NCI-H2081 treated with DMSO at 0.1 percent for 48 hours (cell line): ENCODE results near the gene ADAM10.

ENCODE experiments used
- DNase-seq: peaks from one replicate; lab custom pipeline; 2025; lab: John Stamatoyannopoulos, UW

The ADAM10 gene

DNA sequence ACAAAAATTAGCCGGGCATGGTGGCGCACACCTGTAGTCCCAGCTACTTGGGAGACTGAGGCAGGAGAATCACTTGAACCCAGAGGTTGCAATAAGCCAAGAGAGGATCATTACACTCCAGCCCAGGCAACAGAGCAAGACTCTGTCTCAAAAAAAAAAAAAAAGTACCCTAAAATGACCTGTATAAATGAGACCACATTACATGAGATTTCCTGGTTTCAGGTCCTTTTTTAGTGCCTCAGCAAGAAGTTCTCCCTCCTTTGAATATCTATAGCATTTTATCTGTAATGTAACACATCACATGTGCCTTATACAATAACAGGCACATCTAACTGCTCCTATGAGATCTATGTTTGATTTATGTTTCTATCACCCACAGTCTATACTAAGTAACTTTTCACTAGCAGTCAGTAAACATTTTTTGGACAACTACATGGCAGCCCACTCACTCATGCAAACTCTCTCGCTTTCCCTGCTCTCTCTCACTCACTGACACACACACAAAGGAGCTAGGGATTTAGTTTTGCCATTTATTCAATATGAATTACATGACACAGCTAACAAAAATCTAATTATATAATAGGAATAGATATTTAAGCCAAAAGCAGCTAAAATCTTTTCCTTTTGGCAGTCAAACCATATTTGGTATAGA lies 34.1 kb downstream of the ADAM10 start:
- no peak for DNase-seq

DNA sequence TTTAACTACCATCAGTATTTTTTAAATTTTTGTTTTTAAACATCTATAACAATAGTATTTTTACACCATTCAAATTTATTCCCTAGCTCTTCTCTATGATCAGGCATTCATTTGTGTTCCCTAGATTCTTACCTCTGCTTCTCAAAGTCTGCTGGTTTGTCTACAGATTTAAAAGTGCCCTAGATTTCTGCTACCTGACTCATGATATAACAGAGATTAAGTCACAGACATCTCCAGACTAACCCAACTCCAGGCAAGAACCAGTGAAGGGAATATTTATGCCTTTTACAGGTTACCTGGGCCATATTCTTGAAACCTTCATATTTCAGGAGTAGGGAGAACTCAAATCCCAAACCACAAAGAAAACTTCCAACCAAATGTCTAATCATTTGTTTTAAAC lies 38.8 kb downstream of the ADAM10 start:
- no peak for DNase-seq

DNA sequence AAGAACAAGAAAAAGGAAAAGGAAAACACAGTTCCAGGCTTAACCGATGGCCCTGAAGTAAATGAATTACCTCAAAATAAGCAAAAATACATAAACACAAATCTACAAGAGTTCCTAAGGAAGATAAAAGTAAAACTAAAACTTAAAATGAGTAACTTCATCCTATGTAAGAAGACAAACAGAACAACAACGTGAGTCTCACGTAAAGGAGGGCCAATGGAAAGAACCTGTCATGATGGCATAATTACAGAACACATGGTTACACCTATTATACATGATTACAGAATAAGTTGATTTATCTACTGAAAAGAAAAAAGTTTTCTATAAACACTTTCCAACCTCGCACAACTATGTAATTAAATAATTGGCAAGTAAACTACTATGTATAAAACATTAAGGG lies 42.1 kb downstream of the ADAM10 start:
- DNase-seq, result no peak

DNA sequence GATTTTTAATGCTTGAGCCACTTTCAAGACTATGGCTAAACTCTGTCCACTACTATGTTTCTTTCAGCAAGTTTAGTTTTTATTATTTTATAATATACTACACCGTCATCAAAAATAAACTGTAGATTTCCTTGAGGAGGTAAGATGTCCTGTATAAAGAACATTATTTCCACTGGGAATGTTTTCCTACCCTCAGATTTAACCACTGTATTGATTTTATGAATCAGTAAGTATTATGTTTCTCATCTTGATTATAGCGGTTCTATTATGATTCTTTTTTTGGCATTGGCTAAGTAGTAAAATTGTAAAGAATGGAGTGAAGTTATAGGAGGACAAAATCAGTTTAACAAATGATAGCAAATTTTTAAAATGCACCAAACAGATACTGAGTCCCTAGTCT lies 44.4 kb downstream of the ADAM10 start:
- no peak for DNase-seq

DNA sequence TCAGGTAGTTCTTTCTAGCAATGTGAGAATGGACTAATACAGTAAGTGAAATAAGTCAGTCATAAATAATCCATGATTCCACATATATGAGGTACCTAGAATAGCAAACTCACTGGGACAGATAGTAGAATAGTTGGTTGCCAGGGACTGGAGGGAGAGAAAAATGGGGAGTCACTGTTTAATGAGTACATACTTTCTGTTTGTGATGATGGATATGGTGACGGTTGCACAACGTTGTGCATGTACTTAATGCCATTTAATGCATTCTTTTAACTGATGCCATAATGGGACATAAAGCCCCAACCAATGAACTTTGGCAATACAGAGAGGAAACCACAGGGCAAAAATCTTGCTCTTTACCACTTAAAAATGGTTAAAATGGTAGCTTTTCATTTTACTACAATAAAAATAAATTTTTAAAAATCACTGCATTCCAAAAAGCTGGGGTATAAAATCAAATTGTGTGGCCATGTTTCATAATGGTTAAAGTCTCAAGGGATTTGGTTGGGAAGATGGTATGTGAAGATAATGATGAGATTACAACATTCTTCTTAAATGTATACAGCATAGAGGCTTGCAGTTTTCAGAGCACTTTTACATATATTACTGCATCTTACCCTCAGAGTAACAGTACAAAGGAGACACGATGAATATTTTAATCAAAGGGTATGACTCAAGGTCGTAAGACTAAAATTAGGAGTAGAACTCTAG lies 45.2 kb downstream of the ADAM10 start:
- no peak for DNase-seq

DNA sequence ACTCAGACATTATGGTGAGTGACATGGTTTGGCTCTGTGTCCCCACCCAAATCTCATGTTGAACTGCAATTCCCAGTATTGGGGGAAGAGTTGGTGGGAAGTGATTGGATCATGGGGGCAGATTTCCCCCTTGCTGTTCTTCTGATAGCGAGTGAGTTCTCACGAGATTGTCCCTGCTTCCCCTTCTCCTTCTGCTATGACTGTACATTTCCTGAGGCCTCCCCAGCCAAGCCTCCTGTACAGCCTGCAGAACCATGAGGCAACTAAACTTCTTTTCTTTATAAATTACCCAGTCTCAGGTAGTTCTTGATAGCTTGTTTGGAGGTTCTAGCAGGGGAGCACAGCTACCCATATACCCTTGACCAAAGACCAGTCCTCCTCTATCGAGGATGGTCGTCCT lies 45.9 kb downstream of the ADAM10 start:
- no peak for DNase-seq

DNA sequence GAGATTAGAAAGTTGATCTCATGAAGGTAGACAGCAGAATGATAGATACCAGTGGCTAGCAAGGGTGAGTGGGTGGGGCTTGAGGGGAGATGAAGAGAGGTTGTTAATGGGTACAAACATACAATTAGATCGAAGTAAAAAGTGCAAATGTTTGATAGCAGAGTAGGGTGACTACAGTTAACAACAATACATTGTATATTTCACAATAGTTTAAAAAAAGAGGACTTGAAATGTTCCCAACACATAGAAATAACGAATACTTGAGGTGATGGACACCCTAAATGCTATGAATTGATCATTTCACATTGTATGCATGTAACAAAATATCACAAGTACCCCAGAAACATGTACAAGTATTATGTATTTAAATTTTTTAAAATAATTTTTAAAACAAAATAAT lies 47.3 kb downstream of the ADAM10 start:
- no peak for DNase-seq

DNA sequence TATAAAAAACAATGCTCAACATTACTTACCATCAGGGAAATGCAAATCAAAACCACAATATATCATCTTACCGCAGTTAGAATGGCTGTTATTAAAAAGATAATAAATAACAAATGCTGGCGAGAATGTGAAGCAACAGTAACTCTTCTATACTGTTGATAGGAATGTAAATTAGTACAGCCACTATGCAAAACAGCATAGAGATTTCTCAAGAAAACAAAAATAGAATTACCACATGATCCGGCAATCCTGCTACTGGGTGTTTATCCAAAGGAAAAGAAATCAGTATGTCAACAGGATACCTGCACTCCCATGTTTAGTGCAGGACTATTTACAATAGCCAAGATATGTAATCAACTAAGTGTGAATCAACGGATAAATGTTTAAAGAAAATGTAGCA lies 48.1 kb downstream of the ADAM10 start:
- no peak for DNase-seq

DNA sequence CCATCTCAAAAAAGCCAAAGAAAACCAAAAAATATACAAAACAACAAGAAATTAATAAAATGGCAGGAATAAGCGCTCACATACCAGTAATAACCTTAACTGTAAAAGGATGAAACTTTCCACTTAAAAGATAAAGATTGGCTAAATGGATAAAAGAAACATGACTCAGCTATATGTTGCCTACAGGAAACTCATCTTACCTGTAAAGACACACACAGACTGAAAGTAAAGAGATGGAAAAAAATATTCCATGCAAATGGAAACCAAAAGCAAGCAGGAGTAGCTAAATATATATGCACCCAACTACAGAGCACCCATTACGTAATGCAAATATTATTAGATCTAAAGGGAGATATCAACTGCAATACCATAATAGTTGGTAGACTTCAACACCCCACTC lies 49.7 kb downstream of the ADAM10 start:
- no peak for DNase-seq

DNA sequence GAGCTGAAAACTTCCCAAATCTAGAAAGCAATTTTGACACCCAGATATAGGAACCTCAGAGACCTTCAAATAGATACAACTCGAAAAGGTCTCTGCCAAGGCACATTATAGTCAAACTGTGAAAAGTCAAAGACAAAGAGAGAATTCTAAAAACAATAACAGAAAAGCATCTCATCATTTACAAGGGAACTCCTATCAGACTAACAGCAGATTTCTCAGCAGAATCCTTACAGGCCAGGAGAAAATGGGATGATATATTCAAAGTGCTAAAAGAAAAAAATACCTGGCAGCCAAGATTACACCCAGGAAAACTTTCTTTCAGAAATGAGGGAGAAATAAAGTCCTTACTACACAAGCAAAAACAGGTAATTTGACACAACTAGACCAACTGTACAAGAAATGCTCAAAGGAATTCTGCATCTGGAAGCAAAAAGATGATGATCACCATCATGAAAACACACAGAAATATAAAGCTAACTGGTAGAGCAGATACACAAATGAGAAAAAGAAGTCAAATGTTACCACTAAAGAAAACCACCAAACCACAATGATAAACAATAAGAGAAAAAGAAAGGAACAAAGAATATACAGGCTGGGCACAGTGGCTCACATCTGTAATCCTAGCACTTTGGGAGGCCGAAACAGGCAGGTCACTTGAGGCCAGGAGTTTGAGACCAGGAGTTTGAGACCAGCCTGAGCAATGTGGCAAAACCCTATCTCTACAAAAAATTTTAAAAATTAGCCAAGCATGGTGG lies 50.4 kb downstream of the ADAM10 start:
- no peak for DNase-seq

DNA sequence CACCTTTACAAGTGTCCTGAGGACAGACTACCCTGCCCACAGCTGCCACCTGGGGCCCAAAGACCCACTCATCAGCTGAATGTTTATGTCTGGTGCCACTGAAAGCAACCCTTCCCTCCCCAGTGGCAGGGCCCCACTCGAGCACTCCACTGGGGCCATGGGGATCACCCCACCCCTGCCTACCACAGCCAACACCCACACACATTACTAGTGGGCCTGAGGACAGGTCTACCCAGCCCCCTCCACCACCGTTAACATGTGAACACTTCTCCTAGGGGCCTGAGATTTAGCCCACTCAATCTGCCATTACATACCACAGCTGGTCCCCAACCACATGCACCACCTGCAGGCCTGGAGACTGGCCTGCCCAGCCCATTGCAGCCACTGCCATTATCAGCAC lies 52.3 kb downstream of the ADAM10 start:
- no peak for DNase-seq

DNA sequence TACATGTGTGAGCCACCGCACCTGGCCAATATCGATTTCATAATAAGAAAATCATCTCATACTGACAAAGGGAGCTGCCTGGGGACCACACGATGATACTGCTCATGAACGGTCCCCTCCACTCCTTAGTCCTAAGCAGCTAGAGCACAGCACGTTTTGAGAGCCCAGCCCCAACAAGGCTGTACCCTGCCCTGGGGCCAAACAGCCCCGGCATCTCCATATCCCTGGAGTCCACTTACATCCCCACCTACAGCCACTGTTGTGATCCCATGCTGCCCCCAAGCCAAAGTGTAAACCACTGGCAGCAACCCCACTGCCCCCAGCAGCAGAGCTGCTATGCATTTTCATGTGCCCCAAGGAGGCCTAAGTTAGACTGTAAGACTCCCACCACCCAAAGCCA lies 52.8 kb downstream of the ADAM10 start:
- no peak for DNase-seq

DNA sequence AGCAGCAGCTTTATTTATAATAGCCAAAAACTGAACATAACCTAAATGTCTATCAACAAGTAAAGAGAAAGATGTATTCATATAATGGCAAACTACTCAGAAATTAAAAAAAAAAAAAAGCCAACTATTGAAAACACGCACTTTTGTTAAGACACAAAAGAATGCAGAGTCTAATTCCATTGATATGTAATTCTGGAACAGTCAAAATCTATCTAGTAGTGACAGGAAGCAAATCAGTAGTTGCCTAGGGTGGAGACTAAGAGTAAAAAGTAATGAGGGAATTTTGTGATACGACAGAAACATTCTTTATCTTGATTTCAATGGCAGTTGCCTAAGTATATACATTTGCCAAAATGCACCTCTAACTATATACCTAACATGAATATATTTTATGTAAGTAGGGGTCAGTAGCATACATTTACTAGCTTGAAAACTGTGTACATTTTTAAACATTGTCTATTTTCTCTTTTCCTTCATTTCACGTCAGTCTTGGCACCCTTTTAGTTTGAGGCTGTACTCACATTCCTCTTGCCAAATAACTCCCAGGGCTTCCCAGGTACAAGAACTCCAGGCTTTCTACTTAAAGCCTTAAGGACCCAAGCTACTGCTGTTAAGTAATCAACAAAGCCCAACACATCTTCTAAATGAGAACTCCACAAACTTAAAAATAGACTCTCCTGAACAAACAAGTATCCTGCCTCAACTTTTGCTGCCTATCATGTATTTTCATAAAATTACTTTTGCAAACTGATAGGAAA lies 54.7 kb downstream of the ADAM10 start:
- DNase-seq, result no peak

DNA sequence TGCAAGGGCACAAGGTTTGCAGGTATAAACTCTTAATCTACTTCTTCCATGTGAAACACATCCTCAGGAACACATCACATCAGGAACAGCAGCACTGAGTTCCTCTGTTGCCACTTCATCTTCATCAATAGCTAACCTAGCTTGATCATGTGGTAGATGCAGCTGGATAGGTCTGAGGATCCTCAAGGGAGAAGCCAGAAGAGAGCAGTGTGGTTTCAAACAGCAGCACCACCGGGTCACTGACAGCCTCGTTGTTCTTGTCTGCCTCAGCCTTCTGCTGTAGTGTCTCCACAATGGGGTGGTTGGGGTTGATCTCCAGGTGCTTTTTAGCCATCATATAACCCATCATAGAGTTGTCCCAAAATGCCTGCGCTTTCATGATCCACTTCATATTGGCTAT lies 58.8 kb downstream of the ADAM10 start:
- DNase-seq, result no peak

DNA sequence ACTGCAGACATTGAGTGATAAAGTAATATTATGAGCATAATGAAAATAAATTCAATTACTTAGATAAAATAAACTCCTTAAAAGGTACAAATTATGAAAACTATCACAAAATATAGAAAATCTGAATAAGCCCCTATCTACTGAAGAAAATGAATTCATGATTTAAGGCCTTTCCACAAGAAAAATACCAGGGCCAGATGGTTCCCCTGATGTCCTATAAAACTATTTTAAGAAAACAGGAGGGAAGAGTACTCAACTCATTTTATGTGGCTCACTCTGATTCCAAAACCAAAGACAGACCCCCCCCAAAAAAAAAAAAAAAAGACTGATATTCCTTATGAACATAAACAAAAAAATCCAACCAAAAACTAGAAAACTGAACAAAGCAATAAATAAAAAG lies 59.9 kb downstream of the ADAM10 start:
- no peak for DNase-seq

DNA sequence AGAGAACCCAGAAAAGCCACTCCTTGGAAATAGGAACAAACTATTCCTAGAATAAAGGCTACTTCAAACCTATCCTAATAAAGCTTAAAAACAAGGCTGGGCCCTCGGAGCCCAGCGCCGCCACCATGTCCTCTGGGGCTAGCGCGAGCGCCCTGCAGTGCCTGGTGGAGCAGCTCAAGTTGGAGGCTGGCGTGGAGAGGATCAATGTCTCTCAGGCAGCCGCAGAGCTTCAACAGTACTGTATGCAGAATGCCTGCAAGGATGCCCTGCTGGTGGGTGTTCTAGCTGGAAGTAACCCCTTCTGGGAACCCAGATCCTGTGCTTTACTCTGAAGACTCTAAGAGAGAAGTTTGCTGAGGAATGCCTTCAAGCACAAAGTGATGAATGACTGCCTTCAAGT lies 63.2 kb downstream of the ADAM10 start:
- DNase-seq, result no peak

DNA sequence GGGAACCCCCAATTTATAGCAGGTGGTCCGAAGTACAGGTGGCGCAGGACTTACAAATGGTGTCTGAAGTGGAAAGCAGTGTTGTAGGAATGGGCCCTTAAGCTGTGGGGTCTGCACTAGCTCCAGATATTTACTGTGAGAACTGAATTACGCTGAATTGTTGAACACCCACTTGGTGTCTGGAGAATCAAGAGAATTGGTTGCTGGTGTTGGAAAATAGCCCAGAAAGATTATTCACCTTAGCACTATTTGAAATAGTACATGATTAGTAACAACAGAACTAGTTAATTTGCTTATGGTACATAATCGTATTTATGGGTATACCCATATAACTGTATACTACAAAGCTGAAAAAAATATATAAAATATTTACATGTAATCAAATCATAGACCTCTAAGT lies 64.8 kb downstream of the ADAM10 start:
- DNase-seq, result no peak

DNA sequence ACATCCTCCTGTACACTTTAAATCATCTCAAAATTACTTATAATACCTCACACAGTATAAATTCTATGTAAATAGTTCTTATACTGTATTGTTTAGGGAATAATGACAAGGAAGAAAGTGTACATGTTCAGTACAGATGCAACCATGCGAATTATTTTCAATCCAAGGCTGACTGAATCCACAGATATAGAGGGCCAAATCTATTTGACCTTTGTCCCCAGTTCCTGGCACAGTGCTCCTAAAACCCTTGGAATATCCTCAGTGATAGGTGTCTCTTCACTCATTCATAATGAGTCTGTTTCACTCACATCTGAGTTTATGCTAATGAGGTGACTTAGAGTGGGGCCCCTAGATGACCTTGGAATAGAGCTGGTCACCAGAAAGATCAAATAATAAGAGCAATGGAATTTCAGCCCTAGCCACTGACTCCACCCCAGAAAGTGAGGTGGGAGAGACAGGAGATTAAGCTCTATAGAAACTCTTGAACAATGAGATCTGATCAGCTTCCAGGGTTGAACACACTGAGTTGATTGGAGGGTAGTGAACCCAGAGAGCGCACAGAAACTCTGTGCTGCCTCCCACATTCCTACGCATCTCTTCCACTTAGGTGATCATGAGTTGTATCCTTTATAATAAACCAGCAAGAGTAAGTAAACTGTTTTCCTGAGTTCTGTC lies 65.3 kb downstream of the ADAM10 start:
- no peak for DNase-seq

DNA sequence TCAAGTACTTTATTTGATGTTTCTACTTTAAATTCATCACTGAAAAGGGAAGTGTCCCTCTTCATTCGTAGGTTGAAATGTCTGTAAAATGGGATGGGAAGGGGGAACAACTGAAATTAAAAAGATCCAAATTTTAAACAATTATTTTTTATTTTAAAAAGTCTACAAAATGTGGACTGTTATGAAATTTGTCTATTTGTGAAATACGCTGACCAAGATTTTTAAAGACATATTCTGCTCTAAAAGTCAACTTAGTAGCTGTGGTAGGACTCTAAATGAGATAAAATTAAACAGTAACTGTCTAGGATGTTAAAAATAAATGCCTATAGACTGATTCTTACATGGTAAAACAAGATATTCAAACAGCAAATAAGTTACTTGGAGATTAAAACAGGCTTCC lies 67.3 kb downstream of the ADAM10 start:
- DNase-seq, result no peak

DNA sequence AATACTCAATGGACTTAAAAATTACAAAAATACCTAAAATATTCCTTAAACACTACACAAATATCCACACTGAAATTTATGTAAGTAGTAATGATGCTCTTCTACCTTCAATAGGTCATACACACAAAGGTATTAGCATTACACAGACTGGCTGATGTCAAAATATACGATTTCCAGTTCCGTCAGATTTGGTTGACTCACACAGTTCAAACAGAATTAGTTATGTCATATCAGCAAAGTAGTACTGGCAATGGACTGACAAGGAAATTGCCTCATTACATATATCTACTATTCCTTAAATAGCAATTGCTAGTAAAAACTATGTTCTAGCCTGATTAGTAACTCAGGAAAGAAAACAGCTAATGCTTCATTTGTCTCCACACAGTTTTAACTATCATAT lies 70.8 kb downstream of the ADAM10 start:
- no peak for DNase-seq

DNA sequence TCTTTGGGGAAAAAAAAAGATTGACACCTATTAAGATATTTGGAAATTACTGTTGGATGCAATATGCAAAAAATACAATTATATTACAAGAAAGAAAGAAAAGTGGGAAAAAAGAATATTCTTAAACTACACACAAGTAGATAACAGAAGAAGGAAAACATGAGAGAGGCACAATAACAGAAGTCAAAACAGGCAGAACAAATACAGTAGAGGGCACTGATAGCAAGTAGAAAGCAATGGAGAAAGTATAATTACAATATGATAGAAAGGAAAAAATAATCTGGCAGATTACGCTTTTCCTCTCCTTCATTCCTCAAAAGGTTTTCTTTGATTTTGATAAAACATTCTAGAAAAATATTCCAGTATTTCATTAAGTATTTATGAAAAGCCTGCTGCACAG lies 72.1 kb downstream of the ADAM10 start:
- no peak for DNase-seq

DNA sequence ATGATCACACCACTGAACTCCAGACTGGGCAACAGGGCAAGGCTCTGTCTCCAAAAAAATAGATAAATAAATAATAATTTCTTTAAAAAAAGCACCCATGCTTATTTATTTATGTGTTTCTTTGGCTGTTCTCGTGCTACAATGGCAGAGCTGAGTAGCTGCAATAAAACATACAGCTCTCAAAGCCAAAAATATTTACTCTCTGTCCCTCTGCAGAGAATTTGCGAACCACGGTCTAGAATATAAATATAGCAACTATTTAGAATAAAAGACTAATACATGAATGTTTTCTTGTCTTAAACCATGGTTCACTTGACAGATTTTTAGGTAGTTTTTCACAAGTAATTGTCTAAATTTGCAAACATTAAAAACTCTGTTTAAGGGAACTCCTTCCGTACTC lies 72.7 kb downstream of the ADAM10 start:
- DNase-seq, result no peak
